ENCODE data around the gene HSCB. TPM values are rescaled to one million over a fixed set of nuclear protein-coding genes. Genes with fewer than 3 reads are reported as not detected.

Gene HSCB
- total and polyA plus RNA-seq, 4 donors = 10.3 to 19.8 (median 13.3) TPM

DNA sequence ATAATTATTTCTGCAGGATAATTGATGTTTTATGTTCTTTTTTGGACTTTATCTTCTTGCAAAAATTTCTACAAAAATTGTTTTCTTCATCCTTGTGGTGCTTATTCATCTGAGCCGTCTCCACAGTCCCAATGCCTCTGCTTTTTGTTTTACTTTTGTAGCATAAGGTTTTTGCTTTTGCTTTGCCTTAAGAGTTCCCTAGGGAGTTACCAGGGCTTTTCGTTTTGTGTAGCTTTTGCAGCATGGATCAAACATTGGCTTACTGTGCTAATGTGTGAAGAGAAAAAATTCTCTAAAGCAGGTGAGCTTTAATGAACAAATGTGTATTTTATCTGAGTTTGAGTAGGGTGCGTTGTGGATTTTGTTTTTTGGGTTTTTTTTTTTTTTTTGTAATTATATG, 46.8 kb downstream of the HSCB start:
- Histone ChIP-seq H3K4me1 (ENCODE audit: control insufficient read depth in 5 of 5, insufficient read depth in 5 of 5, low read length in 5 of 5) (peaks cover 0 to 4% (median under 1%) of the 10 kb centered on the region in 5 donors), H3K4me3 (no peak overlapping the region), H3K36me3 (ENCODE audit: control insufficient read depth in 4 of 4, insufficient read depth in 4 of 4, low read length in 4 of 4) (peaks cover 21 to 35% (median 31%) of the 10 kb centered on the region in 4 donors), H3K27ac (ENCODE audit: low read depth in 1 of 2, low read length in 1 of 2) (no peak overlapping the region), H3K27me3 (ENCODE audit: control insufficient read depth in 3 of 3, insufficient read depth in 3 of 3, low read length in 2 of 3) (no peaks in the 10 kb centered on the region), H3K9me3 (ENCODE audit: control insufficient read depth in 4 of 4, insufficient read depth in 3 of 4, low read length in 3 of 4) (no peaks in the 10 kb centered on the region), H3K9ac (ENCODE audit: insufficient read depth in 1 of 2, low read length in 2 of 2) (no peak overlapping the region)
- no peak for ATAC-seq (ENCODE audit: insufficient read depth, low FRiP score)
- TF ChIP-seq, protein P1, sequence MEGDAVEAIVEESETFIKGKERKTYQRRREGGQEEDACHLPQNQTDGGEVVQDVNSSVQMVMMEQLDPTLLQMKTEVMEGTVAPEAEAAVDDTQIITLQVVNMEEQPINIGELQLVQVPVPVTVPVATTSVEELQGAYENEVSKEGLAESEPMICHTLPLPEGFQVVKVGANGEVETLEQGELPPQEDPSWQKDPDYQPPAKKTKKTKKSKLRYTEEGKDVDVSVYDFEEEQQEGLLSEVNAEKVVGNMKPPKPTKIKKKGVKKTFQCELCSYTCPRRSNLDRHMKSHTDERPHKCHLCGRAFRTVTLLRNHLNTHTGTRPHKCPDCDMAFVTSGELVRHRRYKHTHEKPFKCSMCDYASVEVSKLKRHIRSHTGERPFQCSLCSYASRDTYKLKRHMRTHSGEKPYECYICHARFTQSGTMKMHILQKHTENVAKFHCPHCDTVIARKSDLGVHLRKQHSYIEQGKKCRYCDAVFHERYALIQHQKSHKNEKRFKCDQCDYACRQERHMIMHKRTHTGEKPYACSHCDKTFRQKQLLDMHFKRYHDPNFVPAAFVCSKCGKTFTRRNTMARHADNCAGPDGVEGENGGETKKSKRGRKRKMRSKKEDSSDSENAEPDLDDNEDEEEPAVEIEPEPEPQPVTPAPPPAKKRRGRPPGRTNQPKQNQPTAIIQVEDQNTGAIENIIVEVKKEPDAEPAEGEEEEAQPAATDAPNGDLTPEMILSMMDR (IDR thresholded peaks at IDR 0.05; ENCODE audit: control extremely low read depth, extremely low read depth) = no peak
- no peak for DNase-seq
- 82 to 86% methylated on average over 3 of the region's 3 CpGs for WGBS, 2 donors

DNA sequence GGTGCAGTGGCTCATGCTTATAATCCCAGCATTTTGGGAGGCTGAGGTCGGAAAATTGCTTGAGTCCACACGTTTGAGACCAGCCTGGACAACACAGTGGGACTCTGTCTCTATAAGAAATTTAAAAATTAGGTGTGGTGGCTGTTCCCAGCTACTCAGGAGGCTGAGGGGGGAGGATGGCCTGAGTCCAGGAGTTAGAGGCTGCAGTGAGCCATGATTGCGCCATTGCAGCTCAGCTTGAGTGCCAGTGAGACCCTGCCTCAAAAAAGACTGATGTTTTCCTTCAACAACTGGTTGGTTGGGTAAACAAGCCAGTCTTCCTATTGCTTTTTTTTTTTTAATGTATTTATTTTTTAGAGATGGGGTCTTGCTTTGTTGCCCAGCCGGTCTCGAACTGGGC, 49.3 kb downstream of the HSCB start:
- 93 to 96% methylated on average over 5 of the region's 5 CpGs for WGBS, 2 donors
- peaks cover 21 to 34% (median 33%) of the 10 kb centered on the region in 4 donors for H3K36me3 ChIP-seq (ENCODE audit: control insufficient read depth in 4 of 4, insufficient read depth in 4 of 4, low read length in 4 of 4)
- peaks cover 0 to 5% (median 0%) of the 10 kb centered on the region in 5 donors for H3K4me1 ChIP-seq (ENCODE audit: control insufficient read depth in 5 of 5, insufficient read depth in 5 of 5, low read length in 5 of 5)
- H3K27ac ChIP-seq (ENCODE audit: low read depth in 1 of 2, low read length in 1 of 2) = no peak overlapping the region
- TF ChIP-seq, protein P1 (IDR thresholded peaks at IDR 0.05; ENCODE audit: control extremely low read depth, extremely low read depth) = no peak
- no peak overlapping the region for H3K9ac ChIP-seq (ENCODE audit: insufficient read depth in 1 of 2, low read length in 2 of 2)
- H3K9me3 ChIP-seq (ENCODE audit: control insufficient read depth in 4 of 4, insufficient read depth in 3 of 4, low read length in 3 of 4) = no peaks in the 10 kb centered on the region
- no peaks in the 10 kb centered on the region for H3K27me3 ChIP-seq (ENCODE audit: control insufficient read depth in 3 of 3, insufficient read depth in 3 of 3, low read length in 2 of 3)
- ATAC-seq (ENCODE audit: insufficient read depth, low FRiP score) = no peak
- no peak overlapping the region for H3K4me3 ChIP-seq
- DNase-seq = no peak

DNA sequence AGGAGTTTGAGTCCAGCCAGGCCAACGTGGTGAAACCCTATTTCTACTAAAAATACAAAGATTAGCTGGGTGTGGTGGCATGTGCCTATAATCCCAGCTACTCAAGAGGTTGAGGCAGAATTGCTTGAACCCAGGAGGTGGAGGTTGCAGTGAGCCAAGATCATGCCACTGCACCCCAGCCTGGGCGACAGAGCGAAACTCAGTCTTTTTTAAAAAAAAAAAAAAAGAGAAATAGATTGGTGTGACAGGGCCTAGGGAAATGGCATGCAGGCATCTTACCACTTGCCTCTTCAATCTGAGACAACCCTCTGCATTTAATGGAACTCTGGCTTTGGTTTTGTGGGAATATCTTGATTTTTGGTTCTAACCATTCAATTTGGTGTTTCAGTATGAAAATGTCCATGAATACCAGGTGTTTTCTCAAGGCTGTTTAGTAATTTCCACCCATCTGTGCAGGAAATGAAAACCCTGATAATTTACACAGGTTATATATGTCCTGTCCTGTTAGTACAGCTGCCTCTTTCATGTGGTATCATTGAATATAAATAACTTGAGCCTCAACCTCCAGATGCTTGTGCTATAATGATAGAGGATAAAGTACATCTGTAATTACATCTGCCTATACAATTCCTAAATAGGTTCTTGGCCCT, 50.1 kb downstream of the HSCB start:
- ATAC-seq (ENCODE audit: insufficient read depth, low FRiP score) (no peak), DNase-seq (no peak)
- H3K9me3 ChIP-seq (ENCODE audit: control insufficient read depth in 4 of 4, insufficient read depth in 3 of 4, low read length in 3 of 4) = no peaks in the 10 kb centered on the region
- H3K4me3 ChIP-seq = no peak overlapping the region
- H3K9ac ChIP-seq (ENCODE audit: insufficient read depth in 1 of 2, low read length in 2 of 2) = no peak overlapping the region
- no peaks in the 10 kb centered on the region for H3K27me3 ChIP-seq (ENCODE audit: control insufficient read depth in 3 of 3, insufficient read depth in 3 of 3, low read length in 2 of 3)
- H3K27ac ChIP-seq (ENCODE audit: low read depth in 1 of 2, low read length in 1 of 2) = no peak overlapping the region
- 61 to 66% methylated on average over 3 of the region's 3 CpGs for WGBS, 2 donors
- peaks cover 0 to 12% (median 0%) of the 10 kb centered on the region in 5 donors for H3K4me1 ChIP-seq (ENCODE audit: control insufficient read depth in 5 of 5, insufficient read depth in 5 of 5, low read length in 5 of 5)
- H3K36me3 ChIP-seq (ENCODE audit: control insufficient read depth in 4 of 4, insufficient read depth in 4 of 4, low read length in 4 of 4) = peaks cover 25 to 38% (median 36%) of the 10 kb centered on the region in 4 donors
- TF ChIP-seq, protein P1 (IDR thresholded peaks at IDR 0.05; ENCODE audit: control extremely low read depth, extremely low read depth) = no peak
